ENCODE measurements around the gene VSNL1.

DNA sequence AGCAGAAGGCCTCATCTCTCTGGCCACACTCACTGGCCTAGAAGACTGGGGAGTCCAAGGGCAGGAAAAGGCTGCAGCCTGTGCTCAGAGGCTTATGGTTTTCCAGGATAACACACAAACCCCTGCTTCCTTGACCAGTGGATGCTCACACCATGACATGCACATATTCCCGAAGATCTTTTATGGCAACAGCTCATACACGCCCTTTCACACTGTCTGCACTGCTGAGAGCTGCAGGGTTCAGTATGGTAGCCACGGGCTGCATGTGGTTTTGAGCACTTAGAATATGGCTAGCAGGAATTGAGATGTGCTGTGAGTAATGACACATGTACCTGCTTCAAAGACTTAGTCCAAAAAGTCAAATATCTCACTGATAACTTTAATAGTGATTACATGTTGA, 95.8 kb downstream of the VSNL1 start:
- TF ChIP-seq, protein P1, sequence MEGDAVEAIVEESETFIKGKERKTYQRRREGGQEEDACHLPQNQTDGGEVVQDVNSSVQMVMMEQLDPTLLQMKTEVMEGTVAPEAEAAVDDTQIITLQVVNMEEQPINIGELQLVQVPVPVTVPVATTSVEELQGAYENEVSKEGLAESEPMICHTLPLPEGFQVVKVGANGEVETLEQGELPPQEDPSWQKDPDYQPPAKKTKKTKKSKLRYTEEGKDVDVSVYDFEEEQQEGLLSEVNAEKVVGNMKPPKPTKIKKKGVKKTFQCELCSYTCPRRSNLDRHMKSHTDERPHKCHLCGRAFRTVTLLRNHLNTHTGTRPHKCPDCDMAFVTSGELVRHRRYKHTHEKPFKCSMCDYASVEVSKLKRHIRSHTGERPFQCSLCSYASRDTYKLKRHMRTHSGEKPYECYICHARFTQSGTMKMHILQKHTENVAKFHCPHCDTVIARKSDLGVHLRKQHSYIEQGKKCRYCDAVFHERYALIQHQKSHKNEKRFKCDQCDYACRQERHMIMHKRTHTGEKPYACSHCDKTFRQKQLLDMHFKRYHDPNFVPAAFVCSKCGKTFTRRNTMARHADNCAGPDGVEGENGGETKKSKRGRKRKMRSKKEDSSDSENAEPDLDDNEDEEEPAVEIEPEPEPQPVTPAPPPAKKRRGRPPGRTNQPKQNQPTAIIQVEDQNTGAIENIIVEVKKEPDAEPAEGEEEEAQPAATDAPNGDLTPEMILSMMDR (IDR thresholded peaks at IDR 0.05; ENCODE audit: insufficient read depth, low read length, poor library complexity, severe bottlenecking) = no peak
- no peak for TF ChIP-seq EZH2phosphoT487 (conservative IDR thresholded peaks at IDR 0.05; ENCODE audit: low read length)
